Activated CD8-positive, alpha-beta memory T cell treated with anti-CD3 and anti-CD28 coated beads for 36 hours (primary cell): ENCODE results near the gene A3GALT2. TPM values are rescaled to one million over a fixed set of nuclear protein-coding genes. Genes with fewer than 3 reads are reported as not detected.
"Not testable (repeated sequence)": the region's sequence is repeated elsewhere in the genome, so short reads cannot be mapped to it uniquely, and the experiment has no call there.

Experiments
- CTCF ChIA-PET: fragments of 350-600 bp; sonication (Branson Sonifier 250); formaldehyde crosslinking; loops from one replicate; lab custom pipeline; 2021; ENCODE audit warnings: antibody characterized with exemption; lab: Charles Lee
- POLR2A ChIA-PET: fragments of 350-600 bp; sonication (Branson Sonifier 250); formaldehyde crosslinking; loops from one replicate; lab custom pipeline; 2021; ENCODE audit warnings: antibody characterized with exemption; lab: Charles Lee
- total RNA-seq, 2 experiments: library from RNA; stranded (reverse); gene quantifications; one replicate each; pipeline ENCODE4 v1.2.3, GENCODE V29; 2021

A3GALT2 gene
- total RNA-seq, 2 experiments from 2014 or later: not detected

GRCh38 chr1:33305816-33306652, 14.9 kb downstream of the A3GALT2 start:
- ChIA-PET CTCF (interaction anchor here (0.8 to 2.0 kb wide), 4 partner anchors 9 to 54 kb away, joined by 3 to 8 read pairs (median 4); no protein-coding TSS in a partner anchor), POLR2A (no interaction called here)

DNA sequence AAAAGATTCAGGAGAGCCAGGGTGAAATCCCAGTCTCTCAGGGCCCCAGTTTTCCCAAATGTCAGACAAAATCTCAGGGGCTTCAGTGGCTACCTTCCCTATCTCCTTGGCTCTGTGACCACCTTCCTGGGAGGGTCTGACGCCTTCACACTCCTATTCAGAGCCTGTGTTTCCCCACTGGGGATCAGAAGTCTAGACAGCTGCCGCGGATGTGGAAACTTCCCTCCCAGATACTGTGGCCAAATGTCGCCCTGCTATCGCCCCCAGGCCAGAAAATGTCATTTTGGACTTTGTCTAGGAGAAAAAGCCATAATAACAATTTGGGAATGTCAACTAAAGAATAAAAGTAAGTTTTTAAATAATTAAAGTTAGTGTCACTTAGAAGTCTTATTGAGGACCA, 15.9 kb downstream of the A3GALT2 start:
- ChIA-PET CTCF (interaction anchor here (0.8 to 2.0 kb wide), 2 partner anchors 10 to 18 kb away, joined by 3 to 8 read pairs; no protein-coding TSS in a partner anchor), POLR2A (no interaction called here)

GRCh38 chr1:33302325-33302724, 18.6 kb downstream of the A3GALT2 start:
- CTCF ChIA-PET: interaction anchor here (1.2 kb wide), 1 partner anchor 13 kb away, joined by 4 read pairs; no protein-coding TSS in a partner anchor
- POLR2A ChIA-PET: no interaction called here

GRCh38 chr1:33301273-33301984, 19.5 kb downstream of the A3GALT2 start:
- ChIA-PET CTCF (no interaction called here), POLR2A (no interaction called here)

GRCh38 chr1:33300673-33301072, 20.2 kb downstream of the A3GALT2 start:
- CTCF ChIA-PET: no interaction called here
- POLR2A ChIA-PET: no interaction called here

GRCh38 chr1:33299461-33300155, 21.3 kb downstream of the A3GALT2 start:
- ChIA-PET CTCF (interaction anchor here (0.6 kb wide), 1 partner anchor 103 kb away, joined by 3 read pairs; no protein-coding TSS in a partner anchor), POLR2A (no interaction called here)

- CTCF ChIA-PET: interaction anchor here (0.6 to 1.7 kb wide), 5 partner anchors 21 to 1191 kb away, joined by 3 to 6 read pairs (median 3); partner anchors contain the start of gene KPNA6
- POLR2A ChIA-PET: no interaction called here
Observed at GRCh38 chr1:33298623-33299277, 22.1 kb downstream of the A3GALT2 start.

DNA sequence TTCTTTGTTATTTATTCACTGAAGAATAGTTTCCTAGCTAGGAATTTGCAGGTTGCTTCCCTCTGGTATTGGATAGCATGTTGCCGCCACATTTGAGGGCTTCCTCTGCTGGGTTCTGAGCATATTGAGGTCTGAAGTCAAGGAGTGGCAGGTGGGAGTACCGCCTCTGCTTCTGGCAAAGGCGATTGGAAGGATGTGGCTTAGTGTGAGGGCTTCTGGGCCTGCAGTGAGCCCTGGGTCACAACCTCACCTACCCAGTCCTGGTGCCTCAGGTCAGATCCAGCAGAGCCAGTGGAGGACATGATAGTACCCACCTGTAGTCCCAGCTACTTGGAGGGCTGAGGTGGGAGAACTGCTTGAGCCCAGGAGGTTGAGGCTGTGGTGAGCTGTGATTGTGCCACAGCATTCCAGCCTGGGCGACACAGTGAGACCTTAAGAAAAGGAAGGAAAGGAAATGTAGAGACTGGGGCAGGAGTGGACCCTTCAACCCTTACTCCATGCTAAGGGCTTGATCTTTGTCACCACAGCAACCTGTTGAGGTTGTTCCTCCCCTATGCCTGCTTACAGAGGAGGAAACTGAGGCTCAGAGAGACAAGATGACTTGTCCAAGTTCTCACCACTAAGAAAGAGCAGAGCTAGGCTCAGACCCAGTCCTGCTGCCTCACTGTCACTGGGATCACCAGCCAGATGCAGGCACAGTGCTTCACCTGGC, 22.8 kb downstream of the A3GALT2 start:
- ChIA-PET POLR2A (no interaction called here), CTCF (interaction anchor here (0.6 to 1.7 kb wide), 5 partner anchors 20 to 1190 kb away, joined by 3 to 6 read pairs (median 4); partner anchors contain the start of gene KPNA6)

GRCh38 chr1:33296824-33297223, 24.1 kb downstream of the A3GALT2 start:
- CTCF ChIA-PET: interaction anchor here (0.5 to 2.3 kb wide), 11 partner anchors 8 to 1534 kb away, joined by 3 to 28 read pairs (median 4); partner anchors contain the start of gene A3GALT2
- POLR2A ChIA-PET: no interaction called here

DNA sequence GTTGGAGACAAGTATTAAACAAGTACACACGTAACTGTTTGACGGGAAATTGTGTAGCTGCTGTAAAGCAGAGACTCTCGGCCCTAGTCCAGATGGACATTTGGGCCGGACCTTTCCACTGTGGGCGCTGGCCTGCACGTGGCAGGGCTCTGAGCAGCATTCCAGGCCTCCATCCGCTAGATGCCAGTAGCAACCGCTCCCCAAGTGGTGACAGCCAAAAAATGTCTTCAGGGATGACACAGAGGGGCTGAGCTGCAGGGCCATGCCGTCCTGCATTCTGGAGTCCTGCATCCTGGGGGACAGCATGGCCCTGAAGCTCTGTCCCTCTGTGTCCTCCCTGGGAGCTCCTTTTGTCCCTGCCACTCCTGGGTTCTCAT, 24.8 kb downstream of the A3GALT2 start:
- ChIA-PET POLR2A (no interaction called here), CTCF (interaction anchor here (0.5 to 2.3 kb wide), 20 partner anchors 8 to 1533 kb away, joined by 3 to 28 read pairs (median 4); partner anchors contain the start of genes A3GALT2 and TRIM62)

- POLR2A ChIA-PET: interaction anchor here (0.5 kb wide), 1 partner anchor 47 kb away, joined by 6 read pairs; no protein-coding TSS in a partner anchor
- CTCF ChIA-PET: interaction anchor here (0.7 to 2.3 kb wide), 16 partner anchors 10 to 181 kb away, joined by 3 to 28 read pairs (median 5); partner anchors contain the start of genes A3GALT2 and TRIM62
Observed at GRCh38 chr1:33295450-33296081, 25.3 kb downstream of the A3GALT2 start.

DNA sequence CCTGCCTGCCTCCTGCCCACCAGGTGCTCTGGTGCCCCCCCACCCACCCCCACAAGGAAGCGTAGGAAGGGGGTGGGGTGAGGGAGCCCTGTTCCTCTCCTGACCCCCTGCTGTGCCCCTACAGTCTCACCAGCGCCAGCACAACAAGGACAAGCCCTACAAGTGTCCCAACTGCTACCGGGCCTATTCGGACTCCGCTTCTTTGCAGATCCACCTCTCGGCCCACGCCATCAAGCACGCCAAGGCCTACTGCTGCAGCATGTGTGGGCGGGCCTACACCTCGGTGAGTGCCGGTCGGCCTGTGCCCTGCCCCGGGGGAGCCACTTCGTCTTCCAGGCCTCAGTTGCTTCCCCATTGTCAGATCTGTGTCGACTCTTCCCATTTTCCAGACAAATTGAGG, 25.9 kb downstream of the A3GALT2 start:
- POLR2A ChIA-PET: interaction anchor here (0.5 kb wide), 1 partner anchor 48 kb away, joined by 6 read pairs; no protein-coding TSS in a partner anchor
- CTCF ChIA-PET: interaction anchor here (1.0 to 2.3 kb wide), 13 partner anchors 10 to 176 kb away, joined by 3 to 28 read pairs (median 6); partner anchors contain the start of genes A3GALT2 and TRIM62

- POLR2A ChIA-PET: interaction anchor here (0.5 kb wide), 1 partner anchor 49 kb away, joined by 6 read pairs; no protein-coding TSS in a partner anchor
- CTCF ChIA-PET: interaction anchor here (0.9 to 2.2 kb wide), 5 partner anchors 9 to 113 kb away, joined by 3 to 28 read pairs (median 6); partner anchors contain the start of gene TRIM62
Observed at GRCh38 chr1:33294071-33295010, 26.6 kb downstream of the A3GALT2 start.

- ChIA-PET POLR2A (no interaction called here), CTCF (interaction anchor here (0.9 kb wide), 1 partner anchor 75 kb away, joined by 3 read pairs; no protein-coding TSS in a partner anchor)
Observed at GRCh38 chr1:33292726-33293340, 28.1 kb downstream of the A3GALT2 start.

- CTCF ChIA-PET, POLR2A ChIA-PET: not testable (repeated sequence)
Observed at GRCh38 chr1:33290615-33291014, 30.3 kb downstream of the A3GALT2 start.

DNA sequence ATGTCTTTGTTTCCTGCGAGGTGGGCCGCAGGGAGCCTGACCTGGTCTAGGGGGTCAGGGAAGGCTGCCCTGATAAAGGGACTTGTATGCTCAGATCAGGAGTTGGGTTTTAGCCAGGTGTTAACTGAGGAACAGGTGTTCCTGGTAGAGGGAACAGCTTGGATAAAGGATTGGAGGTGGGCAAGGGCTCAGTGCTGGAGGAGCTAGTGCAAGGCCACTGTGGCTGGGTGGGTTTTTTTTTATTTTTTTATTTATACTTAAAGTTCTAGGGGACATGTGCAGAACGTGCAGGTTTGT, 31.1 kb downstream of the A3GALT2 start:
- CTCF ChIA-PET: interaction anchor here (1.5 kb wide), 1 partner anchor 13 kb away, joined by 4 read pairs; no protein-coding TSS in a partner anchor
- POLR2A ChIA-PET: no interaction called here
